22Rv1 (cell line): ENCODE results near the gene MAGEA9B.

Experiments used
- CTCF ChIP-seq: fragments of 450-650 bp; IDR thresholded peaks from 2 replicates; pipeline ENCODE4 v1.5.1; 2017; ENCODE audit warnings: mild to moderate bottlenecking
- ZFX ChIP-seq: fragments of 450-650 bp; IDR thresholded peaks from 2 replicates; pipeline ENCODE4 v1.6.1; 2017; ENCODE audit warnings: antibody characterized with exemption, borderline replicate concordance

- TF ChIP-seq CTCF = no peak
- no peak for TF ChIP-seq ZFX
Measured at GRCh38 chrX:149563359-149563758, 23.9 kb downstream of the MAGEA9B start.
